Upper lobe of right lung (tissue), 1 donor: ENCODE data around the gene SMIM45.

Source experiments
- ATAC-seq: fragments of 200-7000 bp; cut with Tn5 transposase; one replicate; pipeline ENCODE4 v1.9.1; 2020; ENCODE audit warnings: mild to moderate bottlenecking, moderate library complexity
- DNase-seq: peaks from one replicate; pipeline ENCODE4 v3.0.0-alpha.2; 2020
- H3K27ac ChIP-seq: fragments of 200-600 bp; one replicate; pipeline ENCODE4 v1.8.0; 2022
- H3K27me3 ChIP-seq: fragments of 200-600 bp; one replicate; pipeline ENCODE4 v1.8.0; 2022; ENCODE audit warnings: mild to moderate bottlenecking
- H3K36me3 ChIP-seq: fragments of 200-600 bp; one replicate; pipeline ENCODE4 v1.8.0; 2022
- H3K4me1 ChIP-seq: fragments of 200-600 bp; one replicate; pipeline ENCODE4 v1.8.0; 2022
- H3K4me3 ChIP-seq: fragments of 200-600 bp; one replicate; pipeline ENCODE4 v1.8.0; 2022; ENCODE audit warnings: mild to moderate bottlenecking
- H3K9me3 ChIP-seq: fragments of 200-600 bp; one replicate; pipeline ENCODE4 v1.8.0; 2022
- CTCF ChIP-seq: fragments of 200-600 bp; IDR thresholded peaks from one replicate; pipeline ENCODE4 v1.8.0; 2022; ENCODE audit warnings: antibody characterized with exemption
- intact Hi-C: fragments of 100-400 bp; cut with DNase I; formaldehyde crosslinking; loops from one replicate; pipeline ENCODE4 v1.11.0; 2022
- donor health status: DM: no; HTN: yes; CAD: no; lungs with severe emphysema.

Gene SMIM45

GRCh38 chr22:41951898-41952474 lies at the start of gene SMIM45:
Gene SMIM45 (plus strand): TSS chr22:41952150.
- H3K27ac ChIP-seq: no peak within 1 kb of the TSS
- DNase-seq (no peak), ATAC-seq (no peak)
- H3K36me3 ChIP-seq: no peaks in the 10 kb centered on the region
- no peak for TF ChIP-seq CTCF
- no peaks in the 10 kb centered on the region for H3K27me3 ChIP-seq
- intact Hi-C loops: no loop called here
- no peaks in the 10 kb centered on the region for H3K4me1 ChIP-seq
- H3K9me3 ChIP-seq: no peaks in the 10 kb centered on the region
- no peak within 1 kb of the TSS for H3K4me3 ChIP-seq

- no peak overlapping the region for H3K27ac ChIP-seq
- intact Hi-C loops: no loop called here
- no peak for DNase-seq
- no peaks in the 10 kb centered on the region for H3K9me3 ChIP-seq
- H3K36me3 ChIP-seq: peaks cover 70% of the 10 kb centered on the region
- no peaks in the 10 kb centered on the region for H3K4me1 ChIP-seq
- no peaks in the 10 kb centered on the region for H3K27me3 ChIP-seq
- H3K4me3 ChIP-seq: no peak overlapping the region
- ATAC-seq: no peak
- no peak for TF ChIP-seq CTCF
Observed at GRCh38 chr22:41902932-41903421, 49.0 kb upstream of the SMIM45 start.

GRCh38 chr22:41904450-41905410 lies 47.2 kb upstream of the SMIM45 start:
- H3K36me3 ChIP-seq: peaks cover 53% of the 10 kb centered on the region
- ATAC-seq: no peak
- DNase-seq: no peak
- no peak overlapping the region for H3K27ac ChIP-seq
- H3K27me3 ChIP-seq: peaks cover 9% of the 10 kb centered on the region
- no peak for TF ChIP-seq CTCF
- no peaks in the 10 kb centered on the region for H3K9me3 ChIP-seq
- intact Hi-C loops: no loop called here
- no peaks in the 10 kb centered on the region for H3K4me1 ChIP-seq
- no peak overlapping the region for H3K4me3 ChIP-seq

DNA sequence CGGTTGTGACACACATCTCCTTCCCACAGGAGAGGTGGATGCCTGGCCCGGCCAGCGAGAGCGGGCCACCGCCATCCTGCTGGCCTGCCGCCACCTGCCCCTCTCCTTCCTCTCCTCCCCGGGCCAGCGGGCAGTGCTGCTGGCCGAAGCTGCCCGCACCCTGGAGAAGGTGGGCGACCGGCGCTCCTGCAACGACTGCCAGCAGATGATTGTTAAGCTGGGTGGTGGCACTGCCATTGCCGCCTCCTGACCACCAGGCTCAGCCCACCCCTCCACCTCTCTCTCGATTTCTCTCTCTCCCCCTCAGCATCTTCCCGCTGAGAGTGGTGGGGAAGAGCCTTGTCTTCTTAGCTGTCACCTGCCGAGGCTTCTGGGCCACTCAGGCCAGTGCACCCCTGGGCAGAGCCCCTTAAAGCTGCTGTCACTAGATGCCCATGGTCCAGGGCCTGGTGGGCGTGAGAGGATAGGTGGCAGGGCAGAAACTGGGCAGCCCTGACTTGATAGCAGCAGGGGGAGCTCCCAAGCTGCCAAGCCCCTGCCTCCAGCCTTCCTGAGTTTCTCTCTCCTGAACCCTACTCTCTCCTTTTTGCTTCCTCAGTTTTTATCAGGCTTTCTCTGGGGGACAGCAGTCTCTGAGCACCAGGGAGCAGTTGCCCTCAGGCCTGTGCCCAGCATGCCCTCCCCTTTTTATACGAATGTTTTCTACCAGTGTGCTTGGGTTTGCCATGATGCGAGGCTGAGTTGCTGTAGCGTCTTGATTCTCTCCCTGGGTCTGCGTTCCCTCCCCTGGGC lies 46.3 kb upstream of the SMIM45 start:
- DNase-seq: no peak
- peaks cover 18% of the 10 kb centered on the region for H3K27me3 ChIP-seq
- intact Hi-C loops: no loop called here
- no peak for ATAC-seq
- no peak overlapping the region for H3K27ac ChIP-seq
- H3K36me3 ChIP-seq: peaks cover 44% of the 10 kb centered on the region
- TF ChIP-seq CTCF: no peak
- H3K9me3 ChIP-seq: no peaks in the 10 kb centered on the region
- peaks cover 3% of the 10 kb centered on the region for H3K4me1 ChIP-seq
- no peak overlapping the region for H3K4me3 ChIP-seq

- no peak for TF ChIP-seq CTCF
- peaks cover 10% of the 10 kb centered on the region for H3K4me1 ChIP-seq
- intact Hi-C loops: no loop called here
- peaks cover 34% of the 10 kb centered on the region for H3K36me3 ChIP-seq
- DNase-seq (no peak), ATAC-seq (no peak)
- peaks cover 30% of the 10 kb centered on the region for H3K27me3 ChIP-seq
- H3K27ac ChIP-seq: no peak overlapping the region
- H3K9me3 ChIP-seq: no peaks in the 10 kb centered on the region
- H3K4me3 ChIP-seq: no peak overlapping the region
Observed at GRCh38 chr22:41906822-41907221, 45.1 kb upstream of the SMIM45 start.
